Smooth muscle cell (in vitro differentiated cells): Measurements from ENCODE around the gene TNFSF11. TPM values are rescaled to one million over a fixed set of nuclear protein-coding genes. Genes with fewer than 3 reads are reported as not detected.

Source experiments
- DNase-seq: peaks from one replicate; lab custom pipeline; 2025; ENCODE audit not compliant: unreplicated experiment; lab: John Stamatoyannopoulos, UW
- H2AFZ ChIP-seq: fragments of 200-600 bp; sonication (generic); 2 replicates; pipeline ENCODE4 v1.6.0; 2016; ENCODE audit warnings: antibody characterized with exemption, low read depth, mild to moderate bottlenecking
- H3F3A ChIP-seq: fragments of 200-600 bp; sonication (generic); 2 replicates; pipeline ENCODE4 v1.6.0; 2017; ENCODE audit warnings: antibody characterized with exemption, low read depth
- H3K27ac ChIP-seq: fragments of 200-600 bp; sonication (generic); 2 replicates; pipeline ENCODE4 v1.5.1; 2016; ENCODE audit warnings: low read depth, mild to moderate bottlenecking
- H3K27me3 ChIP-seq: fragments of 200-600 bp; sonication (generic); 2 replicates; pipeline ENCODE4 v1.6.1; 2016; ENCODE audit warnings: low read depth, mild to moderate bottlenecking
- H3K36me3 ChIP-seq: fragments of 200-600 bp; sonication (generic); 2 replicates; pipeline ENCODE4 v1.5.1; 2016; ENCODE audit warnings: low read depth
- H3K4me1 ChIP-seq: fragments of 200-600 bp; sonication (generic); 2 replicates; pipeline ENCODE4 v1.5.1; 2016; ENCODE audit warnings: low read depth
- H3K4me2 ChIP-seq: fragments of 200-600 bp; sonication (generic); 2 replicates; pipeline ENCODE4 v1.6.0; 2016; ENCODE audit warnings: mild to moderate bottlenecking
- H3K4me3 ChIP-seq: fragments of 200-600 bp; sonication (generic); 2 replicates; pipeline ENCODE4 v1.5.1; 2016; ENCODE audit warnings: mild to moderate bottlenecking
- H3K79me2 ChIP-seq: fragments of 200-600 bp; sonication (generic); 2 replicates; pipeline ENCODE4 v1.6.0; 2016; ENCODE audit warnings: low read depth, mild to moderate bottlenecking
- H3K9ac ChIP-seq: fragments of 200-600 bp; sonication (generic); 2 replicates; pipeline ENCODE4 v1.6.0; 2016; ENCODE audit warnings: low read depth
- H3K9me3 ChIP-seq: fragments of 200-600 bp; sonication (generic); replicated peaks from 2 replicates; pipeline ENCODE4 v1.5.1; 2016; ENCODE audit warnings: low read depth
- H4K20me1 ChIP-seq: fragments of 200-600 bp; sonication (generic); 2 replicates; pipeline ENCODE4 v1.6.0; 2016; ENCODE audit warnings: low read depth
- CTCF ChIP-seq: fragments of 200-600 bp; sonication (generic); IDR thresholded peaks from 2 replicates; pipeline ENCODE4 v1.5.1; 2017; ENCODE audit warnings: borderline replicate concordance, mild to moderate bottlenecking, antibody characterized with exemption; ENCODE audit not compliant: insufficient read depth, poor library complexity, severe bottlenecking
- WGBS: methylation state at CpG from one replicate; pipeline ENCODE4 v1.1.7; 2016; ENCODE audit warnings: low lambda C conversion rate; 5-methylcytosine and 5-hydroxymethylcytosine counted together
- polyA plus RNA-seq: library from polyadenylated mRNA; unstranded; fragments of >200 nt; fragmentation: Nextera tagmentation; extraction: Ambion mirVana; gene quantifications from 2 replicates; pipeline ENCODE4 v1.2.1, GENCODE V29; 2016
- total RNA-seq: library from RNA; depleted of rRNA; stranded (reverse); fragments of >200 nt; gene quantifications from 2 replicates; pipeline ENCODE4 v1.2.3, GENCODE V29; 2014

The TNFSF11 gene
- total and polyA plus RNA-seq, 2 experiments from 2014 or later: not detected

GRCh38 chr13:42607546-42607945 is 33.6 kb downstream of the TNFSF11 start:
- H3K27ac ChIP-seq: no peak overlapping the region
- H3K4me1 ChIP-seq: no peaks in the 10 kb centered on the region

GRCh38 chr13:42610649-42611048 is 36.7 kb downstream of the TNFSF11 start:
- no peaks in the 10 kb centered on the region for H3K79me2 ChIP-seq
- H3K4me3 ChIP-seq: no peak overlapping the region
- H3K36me3 ChIP-seq: no peaks in the 10 kb centered on the region
- no peaks in the 10 kb centered on the region for H3K4me1 ChIP-seq
- H3K27ac ChIP-seq: no peak overlapping the region
- 93% methylated on average over 2 of the region's 2 CpGs for WGBS
- no peak overlapping the region for H2AFZ ChIP-seq
- no peaks in the 10 kb centered on the region for H4K20me1 ChIP-seq
- H3F3A ChIP-seq: no peaks in the 10 kb centered on the region
- DNase-seq: no peak
- no peaks in the 10 kb centered on the region for H3K27me3 ChIP-seq
- H3K4me2 ChIP-seq: no peak overlapping the region
- no peak for TF ChIP-seq CTCF
- no peaks in the 10 kb centered on the region for H3K9me3 ChIP-seq
- no peak overlapping the region for H3K9ac ChIP-seq

More at GRCh38 chr13:42607546-42607945, 33.6 kb downstream of the TNFSF11 start:
- no peak for DNase-seq
- Histone ChIP-seq H3K4me2 (no peak overlapping the region), H3K79me2 (no peaks in the 10 kb centered on the region), H3K4me3 (no peak overlapping the region), H3K36me3 (no peaks in the 10 kb centered on the region), H3F3A (no peaks in the 10 kb centered on the region), H4K20me1 (no peaks in the 10 kb centered on the region), H2AFZ (no peak overlapping the region), H3K9ac (no peak overlapping the region), H3K27me3 (no peaks in the 10 kb centered on the region), H3K9me3 (no peaks in the 10 kb centered on the region)
- 87% methylated on average over 2 of the region's 2 CpGs for WGBS
- no peak for TF ChIP-seq CTCF

GRCh38 chr13:42611086-42611779 is 37.3 kb downstream of the TNFSF11 start:
- no peak overlapping the region for H2AFZ ChIP-seq
- no peak for DNase-seq
- no peaks in the 10 kb centered on the region for H3K79me2 ChIP-seq
- no peak overlapping the region for H3K9ac ChIP-seq
- no peaks in the 10 kb centered on the region for H3K27me3 ChIP-seq
- H3K27ac ChIP-seq: no peak overlapping the region
- no peak for TF ChIP-seq CTCF
- no peaks in the 10 kb centered on the region for H4K20me1 ChIP-seq
- no peak overlapping the region for H3K4me3 ChIP-seq
- H3F3A ChIP-seq: no peaks in the 10 kb centered on the region
- no peaks in the 10 kb centered on the region for H3K9me3 ChIP-seq
- H3K36me3 ChIP-seq: no peaks in the 10 kb centered on the region
- no peaks in the 10 kb centered on the region for H3K4me1 ChIP-seq
- 83% methylated on average over 2 of the region's 2 CpGs for WGBS
- no peak overlapping the region for H3K4me2 ChIP-seq
